Uterus (tissue), 2 donors: ENCODE results near the gene PDE8A.

Experiments
- CTCF ChIP-seq, 4 experiments: fragments of 200-600 bp in 2 of 4; fragments of 450-650 bp in 2 of 4; sonication (generic) in 2 of 4; IDR thresholded peaks; one replicate each; pipeline ENCODE4 v1.5.1; 2016 to 2019; ENCODE audit warnings: antibody characterized with exemption in 4 of 4, mild to moderate bottlenecking in 2 of 4, moderate library complexity in 1 of 4
- POLR2A ChIP-seq, 2 donors: fragments of 450-650 bp; IDR thresholded peaks; one replicate each; pipeline ENCODE4 v1.6.1; 2016; ENCODE audit warnings: antibody characterized with exemption in 2 of 2, mild to moderate bottlenecking in 1 of 2, moderate library complexity in 1 of 2

DNA sequence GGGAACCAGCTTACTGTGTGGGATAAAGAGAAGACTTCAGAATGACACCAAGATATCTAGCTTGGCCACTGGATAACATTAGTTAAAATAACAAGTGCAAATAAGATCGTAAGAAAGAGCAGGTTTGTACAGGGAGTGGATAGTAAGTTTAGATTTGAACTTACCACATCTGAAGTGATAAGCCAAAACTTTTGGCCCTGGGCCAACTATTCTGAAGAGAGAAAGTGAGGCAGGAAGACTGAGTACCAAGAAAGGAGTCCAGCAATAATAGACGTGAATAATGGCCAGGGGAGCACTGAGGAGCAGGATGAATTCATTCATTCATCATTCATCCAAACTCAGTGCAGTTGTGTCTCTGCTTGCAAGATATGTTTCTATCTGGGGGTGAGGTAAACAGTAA lies 122.9 kb downstream of the PDE8A start:
- no peak for TF ChIP-seq CTCF (IDR thresholded peaks at IDR 0.05)
- TF ChIP-seq POLR2A (IDR thresholded peaks at IDR 0.05) = no peak
